ENCODE results near the gene SORT1. TPM values are rescaled to one million over a fixed set of nuclear protein-coding genes. Genes with fewer than 3 reads are reported as not detected.

Gene SORT1
- total RNA-seq, 2 experiments from 2014 or later: 5.3 to 8.5 TPM

GRCh38 chr1:109394591-109395281, 3.0 kb downstream of the SORT1 start:
- CTCF ChIA-PET: interaction anchor here (0.7 to 9.2 kb wide), 5 partner anchors 19 to 136 kb away, joined by 3 to 196 read pairs (median 5); partner anchors contain the start of gene PSRC1

GRCh38 chr1:109393617-109394233, 4.0 kb downstream of the SORT1 start:
- H3K9me3 Mint-ChIP-seq (ENCODE audit: low read depth): no peaks in the 10 kb centered on the region
- CTCF ChIA-PET: interaction anchor here (1.4 to 1.5 kb wide), 3 partner anchors 13 to 116 kb away, joined by 3 to 5 read pairs (median 3); no protein-coding TSS in a partner anchor
- no peak overlapping the region for H3K27ac Mint-ChIP-seq
- DNase-seq (no peak), ATAC-seq (no peak)
- peaks cover 22% of the 10 kb centered on the region for H3K4me1 Mint-ChIP-seq
- no peaks in the 10 kb centered on the region for H3K36me3 Mint-ChIP-seq
- H3K27me3 Mint-ChIP-seq: peaks cover 52% of the 10 kb centered on the region
- no peak overlapping the region for H3K4me3 Mint-ChIP-seq

More at GRCh38 chr1:109394591-109395281, 3.0 kb downstream of the SORT1 start:
- Mint-ChIP-seq H3K27me3 (peaks cover 50% of the 10 kb centered on the region), H3K27ac (no peak overlapping the region), H3K4me1 (peaks cover 23% of the 10 kb centered on the region), H3K36me3 (peaks cover 2% of the 10 kb centered on the region), H3K4me3 (no peak overlapping the region), H3K9me3 (ENCODE audit: low read depth) (no peaks in the 10 kb centered on the region)
- DNase-seq (no peak), ATAC-seq (no peak)

- Mint-ChIP-seq H3K36me3 (no peaks in the 10 kb centered on the region), H3K27ac (no peak overlapping the region), H3K27me3 (peaks cover 47% of the 10 kb centered on the region), H3K4me3 (no peak overlapping the region), H3K4me1 (peaks cover 20% of the 10 kb centered on the region), H3K9me3 (ENCODE audit: low read depth) (no peaks in the 10 kb centered on the region)
- DNase-seq: no peak
- ATAC-seq: no peak
- CTCF ChIA-PET: interaction anchor here (1.4 to 1.5 kb wide), 3 partner anchors 12 to 116 kb away, joined by 3 to 5 read pairs (median 3); no protein-coding TSS in a partner anchor
Measured at GRCh38 chr1:109392788-109393616, 4.7 kb downstream of the SORT1 start.

GRCh38 chr1:109392037-109392787, 5.5 kb downstream of the SORT1 start:
- no peak for ATAC-seq
- CTCF ChIA-PET: interaction anchor here (0.7 to 2.4 kb wide), 7 partner anchors 8 to 140 kb away, joined by 3 to 7 read pairs (median 3); partner anchors contain the start of genes CYB561D1 and PSRC1
- Mint-ChIP-seq H3K9me3 (ENCODE audit: low read depth) (no peaks in the 10 kb centered on the region), H3K36me3 (no peaks in the 10 kb centered on the region), H3K27ac (no peak overlapping the region), H3K4me1 (peaks cover 20% of the 10 kb centered on the region), H3K27me3 (peaks cover 47% of the 10 kb centered on the region), H3K4me3 (no peak overlapping the region)
- DNase-seq: no peak

- Mint-ChIP-seq H3K27me3 (peaks cover 41% of the 10 kb centered on the region), H3K4me3 (no peak overlapping the region), H3K4me1 (peaks cover 16% of the 10 kb centered on the region), H3K27ac (no peak overlapping the region), H3K9me3 (ENCODE audit: low read depth) (no peaks in the 10 kb centered on the region), H3K36me3 (no peaks in the 10 kb centered on the region)
- ATAC-seq (no peak), DNase-seq (no peak)
- CTCF ChIA-PET: interaction anchor here (0.7 to 2.4 kb wide), 5 partner anchors 9 to 141 kb away, joined by 3 to 7 read pairs (median 3); partner anchors contain the start of genes CYB561D1 and PSRC1
Measured at GRCh38 chr1:109391626-109392025, 6.1 kb downstream of the SORT1 start.

GRCh38 chr1:109391157-109391556, 6.6 kb downstream of the SORT1 start:
- Mint-ChIP-seq H3K27me3 (peaks cover 36% of the 10 kb centered on the region), H3K4me3 (no peak overlapping the region), H3K36me3 (no peaks in the 10 kb centered on the region), H3K9me3 (ENCODE audit: low read depth) (no peaks in the 10 kb centered on the region), H3K4me1 (peaks cover 15% of the 10 kb centered on the region), H3K27ac (no peak overlapping the region)
- CTCF ChIA-PET: interaction anchor here (0.7 to 2.4 kb wide), 5 partner anchors 9 to 141 kb away, joined by 3 to 7 read pairs (median 3); partner anchors contain the start of genes CYB561D1 and PSRC1
- ATAC-seq: no peak
- DNase-seq: no peak

- H3K9me3 Mint-ChIP-seq (ENCODE audit: low read depth): no peaks in the 10 kb centered on the region
- H3K27ac Mint-ChIP-seq: no peak overlapping the region
- no peaks in the 10 kb centered on the region for H3K36me3 Mint-ChIP-seq
- peaks cover 24% of the 10 kb centered on the region for H3K27me3 Mint-ChIP-seq
- ATAC-seq (no peak), DNase-seq (no peak)
- CTCF ChIA-PET: interaction anchor here (0.7 to 2.4 kb wide), 6 partner anchors 9 to 142 kb away, joined by 3 to 9 read pairs (median 5); no protein-coding TSS in a partner anchor
- no peak overlapping the region for H3K4me3 Mint-ChIP-seq
- H3K4me1 Mint-ChIP-seq: peaks cover 16% of the 10 kb centered on the region
Measured at GRCh38 chr1:109389638-109390341, 7.9 kb downstream of the SORT1 start.

GRCh38 chr1:109388884-109389637, 8.7 kb downstream of the SORT1 start:
- peaks cover 16% of the 10 kb centered on the region for H3K4me1 Mint-ChIP-seq
- DNase-seq: no peak
- peaks cover 19% of the 10 kb centered on the region for H3K27me3 Mint-ChIP-seq
- H3K4me3 Mint-ChIP-seq: no peak overlapping the region
- no peaks in the 10 kb centered on the region for H3K9me3 Mint-ChIP-seq (ENCODE audit: low read depth)
- no peak overlapping the region for H3K27ac Mint-ChIP-seq
- no peak for ATAC-seq
- no peaks in the 10 kb centered on the region for H3K36me3 Mint-ChIP-seq
- CTCF ChIA-PET: interaction anchor here (0.9 to 1.8 kb wide), 4 partner anchors 11 to 143 kb away, joined by 3 to 9 read pairs (median 4); no protein-coding TSS in a partner anchor

GRCh38 chr1:109388208-109388711, 9.5 kb downstream of the SORT1 start:
- DNase-seq (no peak), ATAC-seq (no peak)
- H3K9me3 Mint-ChIP-seq (ENCODE audit: low read depth): no peaks in the 10 kb centered on the region
- peaks cover 16% of the 10 kb centered on the region for H3K27me3 Mint-ChIP-seq
- H3K4me1 Mint-ChIP-seq: peaks cover 13% of the 10 kb centered on the region
- no peak overlapping the region for H3K27ac Mint-ChIP-seq
- H3K4me3 Mint-ChIP-seq: no peak overlapping the region
- H3K36me3 Mint-ChIP-seq: no peaks in the 10 kb centered on the region
- CTCF ChIA-PET: interaction anchor here (1.2 to 1.9 kb wide), 2 partner anchors 10 to 11 kb away, joined by 3 to 8 read pairs; partner anchors contain the start of gene SORT1

GRCh38 chr1:109386054-109386717, 11.5 kb downstream of the SORT1 start:
- DNase-seq: no peak
- CTCF ChIA-PET: interaction anchor here (0.9 kb wide), 1 partner anchor 10 kb away, joined by 3 read pairs; no protein-coding TSS in a partner anchor
- Mint-ChIP-seq H3K9me3 (ENCODE audit: low read depth) (no peaks in the 10 kb centered on the region), H3K27me3 (peaks cover 13% of the 10 kb centered on the region), H3K27ac (no peak overlapping the region), H3K4me3 (no peak overlapping the region), H3K36me3 (no peaks in the 10 kb centered on the region), H3K4me1 (peaks cover 9% of the 10 kb centered on the region)
- ATAC-seq: no peak

GRCh38 chr1:109385417-109385816, 12.3 kb downstream of the SORT1 start:
- ATAC-seq: no peak
- CTCF ChIA-PET: no interaction called here
- no peak overlapping the region for H3K4me3 Mint-ChIP-seq
- DNase-seq: no peak
- H3K4me1 Mint-ChIP-seq: peaks cover 9% of the 10 kb centered on the region
- H3K27me3 Mint-ChIP-seq: peaks cover 11% of the 10 kb centered on the region
- no peak overlapping the region for H3K27ac Mint-ChIP-seq
- no peaks in the 10 kb centered on the region for H3K9me3 Mint-ChIP-seq (ENCODE audit: low read depth)
- H3K36me3 Mint-ChIP-seq: no peaks in the 10 kb centered on the region
